ENCODE data around the gene RNF222. TPM values are rescaled to one million over a fixed set of nuclear protein-coding genes. Genes with fewer than 3 reads are reported as not detected.

RNF222 gene
- total and polyA plus RNA-seq, 2 donors (not counting 1 experiment from before 2014, with no cell fraction given) = 3.0 TPM; not detected in 1

- CTCF ChIA-PET = interaction anchor here (0.6 to 6.0 kb wide), 8 partner anchors 8 to 371 kb away, joined by 3 to 81 read pairs (median 4); no protein-coding TSS in a partner anchor
Measured at GRCh38 chr17:8412089-8412488, 14.5 kb upstream of the RNF222 start.

DNA sequence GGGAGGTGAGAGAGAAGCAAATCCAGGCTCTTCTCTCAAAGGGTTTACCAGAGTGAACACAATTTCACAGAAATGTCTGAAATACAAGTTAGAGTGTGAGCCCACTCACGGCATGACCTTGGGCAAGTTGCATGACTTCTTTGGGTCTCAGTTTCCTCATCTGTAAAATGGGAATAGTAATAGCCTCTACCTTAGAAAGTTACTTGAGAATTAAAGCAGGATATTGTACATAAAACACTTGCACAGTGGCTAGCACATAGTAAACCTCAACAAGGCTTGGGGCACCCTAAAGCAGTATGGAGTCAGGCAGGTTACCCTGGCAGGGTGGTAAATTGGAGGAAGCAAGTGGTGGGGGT is 13.2 kb upstream of the RNF222 start:
- no peak overlapping the region for H3K9ac ChIP-seq (ENCODE audit: low read length)
- ChIA-PET POLR2A (no interaction called here), CTCF (interaction anchor here (0.9 to 6.0 kb wide), 19 partner anchors 10 to 587 kb away, joined by 3 to 81 read pairs (median 7); partner anchors contain the start of gene NDEL1)
- Mint-ChIP-seq H3K27ac (no peak overlapping the region), H3K9me3 (ENCODE audit: insufficient read depth) (no peaks in the 10 kb centered on the region), H3K27me3 (peaks cover 21% of the 10 kb centered on the region), H3K4me3 (no peak overlapping the region), H3K4me1 (peaks cover 4% of the 10 kb centered on the region)
- WGBS (ENCODE audit: insufficient coverage) = no CpG with 5 or more reads among the region's 1 CpG
- no peak overlapping the region for H3K27ac ChIP-seq (ENCODE audit: low read length in 2 of 2)
- no peaks in the 10 kb centered on the region for H4K20me1 ChIP-seq (ENCODE audit: control insufficient read depth, insufficient read depth, low read length, poor library complexity, severe bottlenecking)
- intact Hi-C loops (cut with micrococcal nuclease) = loop anchor here (1.0 to 2.0 kb wide), 3 partner anchors 24 to 484 kb away; partner anchors contain the start of gene NDEL1
- H3K4me3 ChIP-seq (ENCODE audit: control extremely low read depth in 1 of 5, extremely low read depth in 1 of 5, insufficient read depth in 1 of 5, low read depth in 2 of 5, low read length in 4 of 5) = no peak overlapping the region
- no peak overlapping the region for H2AFZ ChIP-seq (ENCODE audit: insufficient read depth, low read depth, low read length, poor library complexity, severe bottlenecking)
- H3K36me3 ChIP-seq (replicated peaks in 1 of 2; ENCODE audit: control extremely low read depth in 1 of 2, control insufficient read depth in 1 of 2, extremely low read depth in 1 of 2, insufficient read depth in 2 of 2, low read length in 1 of 2) = no peaks in the 10 kb centered on the region
- H3K4me2 ChIP-seq (replicated peaks; ENCODE audit: low read depth, low read length, poor library complexity, severe bottlenecking) = no peak overlapping the region
- H3K79me2 ChIP-seq (ENCODE audit: control insufficient read depth, insufficient read depth, low read length) = no peaks in the 10 kb centered on the region
- peaks cover 0 to 15% (median 4%) of the 10 kb centered on the region in 4 experiments for H3K27me3 ChIP-seq (replicated peaks in 1 of 4; ENCODE audit: control extremely low read depth in 1 of 4, control insufficient read depth in 3 of 4, insufficient read depth in 4 of 4, low read length in 3 of 4)
- no peak for ATAC-seq (ENCODE audit: low read depth)
- TF ChIP-seq, protein P1, sequence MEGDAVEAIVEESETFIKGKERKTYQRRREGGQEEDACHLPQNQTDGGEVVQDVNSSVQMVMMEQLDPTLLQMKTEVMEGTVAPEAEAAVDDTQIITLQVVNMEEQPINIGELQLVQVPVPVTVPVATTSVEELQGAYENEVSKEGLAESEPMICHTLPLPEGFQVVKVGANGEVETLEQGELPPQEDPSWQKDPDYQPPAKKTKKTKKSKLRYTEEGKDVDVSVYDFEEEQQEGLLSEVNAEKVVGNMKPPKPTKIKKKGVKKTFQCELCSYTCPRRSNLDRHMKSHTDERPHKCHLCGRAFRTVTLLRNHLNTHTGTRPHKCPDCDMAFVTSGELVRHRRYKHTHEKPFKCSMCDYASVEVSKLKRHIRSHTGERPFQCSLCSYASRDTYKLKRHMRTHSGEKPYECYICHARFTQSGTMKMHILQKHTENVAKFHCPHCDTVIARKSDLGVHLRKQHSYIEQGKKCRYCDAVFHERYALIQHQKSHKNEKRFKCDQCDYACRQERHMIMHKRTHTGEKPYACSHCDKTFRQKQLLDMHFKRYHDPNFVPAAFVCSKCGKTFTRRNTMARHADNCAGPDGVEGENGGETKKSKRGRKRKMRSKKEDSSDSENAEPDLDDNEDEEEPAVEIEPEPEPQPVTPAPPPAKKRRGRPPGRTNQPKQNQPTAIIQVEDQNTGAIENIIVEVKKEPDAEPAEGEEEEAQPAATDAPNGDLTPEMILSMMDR (IDR thresholded peaks at IDR 0.05) = no peak
- no peak for TF ChIP-seq EZH2 (IDR thresholded peaks at IDR 0.05; ENCODE audit: borderline replicate concordance, insufficient read depth, low read depth, low read length, poor library complexity, severe bottlenecking)
- DNase-seq = no peak
- H3K4me1 ChIP-seq (ENCODE audit: control insufficient read depth in 2 of 2, insufficient read depth in 2 of 2, low read length in 2 of 2) = peaks cover 0 to 5% of the 10 kb centered on the region in 2 donors
- no peaks in the 10 kb centered on the region for H3K9me3 ChIP-seq (ENCODE audit: control extremely low read depth in 1 of 3, control insufficient read depth in 2 of 3, insufficient read depth in 1 of 3, low read length in 2 of 3)

More at GRCh38 chr17:8412089-8412488, 14.5 kb upstream of the RNF222 start:
- Mint-ChIP-seq H3K27ac (no peak overlapping the region), H3K4me1 (peaks cover 4% of the 10 kb centered on the region), H3K4me3 (no peak overlapping the region), H3K9me3 (ENCODE audit: insufficient read depth) (no peaks in the 10 kb centered on the region), H3K27me3 (peaks cover 30% of the 10 kb centered on the region)
- DNase-seq (no peak), ATAC-seq (ENCODE audit: low read depth) (no peak)
- intact Hi-C loops (cut with micrococcal nuclease) = no loop called here
- H3K9ac ChIP-seq (ENCODE audit: low read length) = no peak overlapping the region
- TF ChIP-seq, protein P1 (IDR thresholded peaks at IDR 0.05) = no peak
- TF ChIP-seq EZH2 (IDR thresholded peaks at IDR 0.05; ENCODE audit: borderline replicate concordance, insufficient read depth, low read depth, low read length, poor library complexity, severe bottlenecking) = no peak
- H3K79me2 ChIP-seq (ENCODE audit: control insufficient read depth, insufficient read depth, low read length) = no peaks in the 10 kb centered on the region
- no peaks in the 10 kb centered on the region for H4K20me1 ChIP-seq (ENCODE audit: control insufficient read depth, insufficient read depth, low read length, poor library complexity, severe bottlenecking)
- no peak overlapping the region for H3K4me3 ChIP-seq (ENCODE audit: control extremely low read depth in 1 of 5, extremely low read depth in 1 of 5, insufficient read depth in 1 of 5, low read depth in 2 of 5, low read length in 4 of 5)
- no peak overlapping the region for H2AFZ ChIP-seq (ENCODE audit: insufficient read depth, low read depth, low read length, poor library complexity, severe bottlenecking)
- H3K27me3 ChIP-seq (replicated peaks in 1 of 4; ENCODE audit: control extremely low read depth in 1 of 4, control insufficient read depth in 3 of 4, insufficient read depth in 4 of 4, low read length in 3 of 4) = peaks cover 0 to 12% (median 4%) of the 10 kb centered on the region in 4 experiments
- H3K4me2 ChIP-seq (replicated peaks; ENCODE audit: low read depth, low read length, poor library complexity, severe bottlenecking) = no peak overlapping the region
- WGBS (ENCODE audit: insufficient coverage) = 91% methylated on average over 4 of the region's 5 CpGs
- H3K36me3 ChIP-seq (replicated peaks in 1 of 2; ENCODE audit: control extremely low read depth in 1 of 2, control insufficient read depth in 1 of 2, extremely low read depth in 1 of 2, insufficient read depth in 2 of 2, low read length in 1 of 2) = no peaks in the 10 kb centered on the region
- POLR2A ChIA-PET = no interaction called here
- peaks cover 0 to 5% of the 10 kb centered on the region in 2 donors for H3K4me1 ChIP-seq (ENCODE audit: control insufficient read depth in 2 of 2, insufficient read depth in 2 of 2, low read length in 2 of 2)
- peaks cover 0 to 2% (median 0%) of the 10 kb centered on the region in 3 donors for H3K9me3 ChIP-seq (ENCODE audit: control extremely low read depth in 1 of 3, control insufficient read depth in 2 of 3, insufficient read depth in 1 of 3, low read length in 2 of 3)
- no peak overlapping the region for H3K27ac ChIP-seq (ENCODE audit: low read length in 2 of 2)

Data from B cell (primary cell).